ENCODE measurements around the gene PDLIM7.
"Not testable (repeated sequence)": the region's sequence is repeated elsewhere in the genome, so short reads cannot be mapped to it uniquely, and the experiment has no call there.

PDLIM7 gene

GRCh38 chr5:177497292-177498012 is at the start of gene PDLIM7:
TSS of gene PDLIM7 (minus strand) at chr5:177497604. CDS start at chr5:177496512, 1,092 bp downstream.
- DNase-seq (ENCODE audit: low read depth), result peak; percentile 88

- DNase-seq (ENCODE audit: low read depth), result no peak
These were observed 48.9 kb upstream of the PDLIM7 start for GRCh38 chr5:177546258-177546741.

GRCh38 chr5:177545487-177546257 is 48.3 kb upstream of the PDLIM7 start:
- no peak for DNase-seq (ENCODE audit: low read depth)

GRCh38 chr5:177542816-177543465 is 45.5 kb upstream of the PDLIM7 start:
- DNase-seq (ENCODE audit: low read depth), result no peak

GRCh38 chr5:177540438-177540837 is 43.0 kb upstream of the PDLIM7 start:
- DNase-seq (ENCODE audit: low read depth), result no peak

GRCh38 chr5:177539411-177539810 is 42.0 kb upstream of the PDLIM7 start:
- no peak for DNase-seq (ENCODE audit: low read depth)

GRCh38 chr5:177538876-177539275 is 41.5 kb upstream of the PDLIM7 start:
- DNase-seq (ENCODE audit: low read depth), result no peak

GRCh38 chr5:177537389-177538361 is 40.3 kb upstream of the PDLIM7 start:
- no peak for DNase-seq (ENCODE audit: low read depth)

GRCh38 chr5:177536386-177536785 is 39.0 kb upstream of the PDLIM7 start:
- no peak for DNase-seq (ENCODE audit: low read depth)

GRCh38 chr5:177535125-177535524 is 37.7 kb upstream of the PDLIM7 start:
- DNase-seq (ENCODE audit: low read depth), result no peak

GRCh38 chr5:177534433-177534832 is 37.0 kb upstream of the PDLIM7 start:
- DNase-seq (ENCODE audit: low read depth), result not testable (repeated sequence)

- DNase-seq (ENCODE audit: low read depth), result no peak
These were observed 34.0 kb upstream of the PDLIM7 start for GRCh38 chr5:177531209-177531940.

GRCh38 chr5:177530638-177531037 is 33.2 kb upstream of the PDLIM7 start:
- DNase-seq (ENCODE audit: low read depth), result no peak

- DNase-seq (ENCODE audit: low read depth), result no peak
These were observed 32.1 kb upstream of the PDLIM7 start for GRCh38 chr5:177529247-177530203.

- DNase-seq (ENCODE audit: low read depth), result no peak
These were observed 31.2 kb upstream of the PDLIM7 start for GRCh38 chr5:177528631-177529030.

- no peak for DNase-seq (ENCODE audit: low read depth)
These were observed 30.2 kb upstream of the PDLIM7 start for GRCh38 chr5:177527595-177527994.

- DNase-seq (ENCODE audit: low read depth), result no peak
These were observed 29.4 kb upstream of the PDLIM7 start for GRCh38 chr5:177526791-177527190.

- no peak for DNase-seq (ENCODE audit: low read depth)
These were observed 28.8 kb upstream of the PDLIM7 start for GRCh38 chr5:177526191-177526590.

- DNase-seq (ENCODE audit: low read depth), result no peak
These were observed 27.7 kb upstream of the PDLIM7 start for GRCh38 chr5:177524941-177525655.
